ENCODE measurements around the gene B4GALT1. TPM values are rescaled to one million over a fixed set of nuclear protein-coding genes. Genes with fewer than 3 reads are reported as not detected.

Gene B4GALT1
- total and polyA plus RNA-seq, 2 of the 8 experiments (the other 6 are each of a cell fraction or from before 2014, with no cell fraction given) = 12.8 to 18.2 TPM

- TF ChIP-seq RFX5 (IDR thresholded peaks at IDR 0.05; ENCODE audit: borderline replicate concordance, low read depth, low read length) = no peak
Observed at GRCh38 chr9:33081128-33081851, 85.8 kb downstream of the B4GALT1 start (continued).
